ENCODE measurements around the gene TNRC6A.

GRCh38 chr16:24839347-24839972, 110.0 kb downstream of the TNRC6A start:
- TF ChIP-seq RHOXF2B (CRISPR knock-in tag; conservative IDR thresholded peaks at IDR 0.05) (no peak), CAMTA2 (CRISPR knock-in tag; conservative IDR thresholded peaks at IDR 0.05) (no peak)
